Peyer's patch (tissue), 4 donors: Measurements from ENCODE around the gene MAGED1. TPM values are rescaled to one million over a fixed set of nuclear protein-coding genes. Genes with fewer than 3 reads are reported as not detected.

Source experiments
- DNase-seq, 3 donors: peaks; one replicate each; pipeline ENCODE4 v3.0.0-alpha.2; 2017 to 2019
- H3K27ac ChIP-seq, 4 donors: fragments of 200-600 bp; sonication (generic); one replicate each; pipeline ENCODE4 v1.5.1; 2016 to 2019
- H3K27me3 ChIP-seq, 2 donors: fragments of 200-600 bp; sonication (generic); one replicate each; pipeline ENCODE4 v1.5.1; 2019
- H3K36me3 ChIP-seq, 3 donors: fragments of 200-600 bp; sonication (generic); one replicate each; pipeline ENCODE4 v1.5.1; 2016 to 2019
- H3K4me1 ChIP-seq, 4 donors: fragments of 200-600 bp; sonication (generic); one replicate each; pipeline ENCODE4 v1.5.1; 2016 to 2019
- H3K4me3 ChIP-seq, 4 donors: fragments of 200-600 bp; sonication (generic); 1 replicate in 3 of 4; 2 replicates in 1 of 4; pipeline ENCODE4 v1.5.1; 2016 to 2019; ENCODE audit warnings: mild to moderate bottlenecking in 1 of 4
- H3K9me3 ChIP-seq, 4 donors: fragments of 200-600 bp; sonication (generic); one replicate each; pipeline ENCODE4 v1.5.1; 2016 to 2019; ENCODE audit warnings: mild to moderate bottlenecking in 1 of 4
- POLR2A ChIP-seq, 2 donors: fragments of 450-650 bp; IDR thresholded peaks; one replicate each; pipeline ENCODE4 v1.5.1; 2017; ENCODE audit warnings: antibody characterized with exemption in 2 of 2, mild to moderate bottlenecking in 2 of 2, moderate library complexity in 2 of 2
- total RNA-seq, 4 donors: library from RNA; depleted of rRNA; stranded (reverse); fragments of >200 nt; gene quantifications; one replicate each; pipeline ENCODE4 v1.1.0, GENCODE V29; 2016
- TF ChIP-seq, protein P1 (sequence below), 6 experiments: fragments of 450-650 bp in 4 of 6; fragments of 200-600 bp in 2 of 6; sonication (generic) in 1 of 6; IDR thresholded peaks; one replicate each; pipeline ENCODE4 v1.5.1; 2017 to 2019; ENCODE audit warnings: antibody characterized with exemption in 6 of 6, mild to moderate bottlenecking in 3 of 6, moderate library complexity in 1 of 6

MAGED1 gene
- total RNA-seq, 4 donors from 2014 or later, result 35.6 to 42.1 (median 36.9) TPM

DNA sequence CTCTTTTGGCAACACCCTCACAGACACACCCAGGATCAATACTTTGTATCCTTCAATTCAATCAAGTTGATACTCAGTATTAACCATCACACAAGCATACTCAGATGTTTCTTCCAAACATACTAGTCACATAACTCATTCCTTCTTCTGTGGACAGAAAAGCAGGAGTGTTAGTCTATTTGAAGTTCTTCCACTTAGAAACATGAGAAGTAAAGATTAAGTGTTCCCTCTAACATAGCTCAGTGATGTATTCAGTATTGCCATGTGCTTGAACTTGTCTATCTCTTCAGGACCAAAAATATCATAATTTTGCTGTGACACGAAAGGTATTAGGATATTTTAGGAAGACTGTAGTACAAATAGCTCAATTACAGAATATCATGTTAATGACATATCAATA lies 25.8 kb upstream of the MAGED1 start:
- DNase-seq, result no peak
- Histone ChIP-seq H3K4me1 (no peaks in the 10 kb centered on the region), H3K9me3 (no peaks in the 10 kb centered on the region), H3K36me3 (no peaks in the 10 kb centered on the region), H3K27me3 (no peaks in the 10 kb centered on the region), H3K27ac (no peak overlapping the region), H3K4me3 (no peak overlapping the region)
- TF ChIP-seq POLR2A (IDR thresholded peaks at IDR 0.05), result no peak
- TF ChIP-seq, protein P1, sequence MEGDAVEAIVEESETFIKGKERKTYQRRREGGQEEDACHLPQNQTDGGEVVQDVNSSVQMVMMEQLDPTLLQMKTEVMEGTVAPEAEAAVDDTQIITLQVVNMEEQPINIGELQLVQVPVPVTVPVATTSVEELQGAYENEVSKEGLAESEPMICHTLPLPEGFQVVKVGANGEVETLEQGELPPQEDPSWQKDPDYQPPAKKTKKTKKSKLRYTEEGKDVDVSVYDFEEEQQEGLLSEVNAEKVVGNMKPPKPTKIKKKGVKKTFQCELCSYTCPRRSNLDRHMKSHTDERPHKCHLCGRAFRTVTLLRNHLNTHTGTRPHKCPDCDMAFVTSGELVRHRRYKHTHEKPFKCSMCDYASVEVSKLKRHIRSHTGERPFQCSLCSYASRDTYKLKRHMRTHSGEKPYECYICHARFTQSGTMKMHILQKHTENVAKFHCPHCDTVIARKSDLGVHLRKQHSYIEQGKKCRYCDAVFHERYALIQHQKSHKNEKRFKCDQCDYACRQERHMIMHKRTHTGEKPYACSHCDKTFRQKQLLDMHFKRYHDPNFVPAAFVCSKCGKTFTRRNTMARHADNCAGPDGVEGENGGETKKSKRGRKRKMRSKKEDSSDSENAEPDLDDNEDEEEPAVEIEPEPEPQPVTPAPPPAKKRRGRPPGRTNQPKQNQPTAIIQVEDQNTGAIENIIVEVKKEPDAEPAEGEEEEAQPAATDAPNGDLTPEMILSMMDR (IDR thresholded peaks at IDR 0.05), result no peak

- H3K4me3 ChIP-seq, result no peak overlapping the region
- H3K36me3 ChIP-seq, result no peaks in the 10 kb centered on the region
- H3K27me3 ChIP-seq, result no peaks in the 10 kb centered on the region
- no peaks in the 10 kb centered on the region for H3K9me3 ChIP-seq
- DNase-seq, result no peak
- no peak overlapping the region for H3K27ac ChIP-seq
- TF ChIP-seq, protein P1 (IDR thresholded peaks at IDR 0.05), result no peak
- TF ChIP-seq POLR2A (IDR thresholded peaks at IDR 0.05), result no peak
- no peaks in the 10 kb centered on the region for H3K4me1 ChIP-seq
Measured at GRCh38 chrX:51870354-51870753, 23.1 kb upstream of the MAGED1 start.

- Histone ChIP-seq H3K27ac (no peak overlapping the region), H3K27me3 (no peaks in the 10 kb centered on the region), H3K36me3 (no peaks in the 10 kb centered on the region), H3K9me3 (no peaks in the 10 kb centered on the region), H3K4me1 (no peaks in the 10 kb centered on the region), H3K4me3 (no peak overlapping the region)
- DNase-seq, result no peak
- TF ChIP-seq, protein P1 (IDR thresholded peaks at IDR 0.05), result no peak
- TF ChIP-seq POLR2A (IDR thresholded peaks at IDR 0.05), result no peak
Measured at GRCh38 chrX:51874123-51874522, 19.3 kb upstream of the MAGED1 start.

DNA sequence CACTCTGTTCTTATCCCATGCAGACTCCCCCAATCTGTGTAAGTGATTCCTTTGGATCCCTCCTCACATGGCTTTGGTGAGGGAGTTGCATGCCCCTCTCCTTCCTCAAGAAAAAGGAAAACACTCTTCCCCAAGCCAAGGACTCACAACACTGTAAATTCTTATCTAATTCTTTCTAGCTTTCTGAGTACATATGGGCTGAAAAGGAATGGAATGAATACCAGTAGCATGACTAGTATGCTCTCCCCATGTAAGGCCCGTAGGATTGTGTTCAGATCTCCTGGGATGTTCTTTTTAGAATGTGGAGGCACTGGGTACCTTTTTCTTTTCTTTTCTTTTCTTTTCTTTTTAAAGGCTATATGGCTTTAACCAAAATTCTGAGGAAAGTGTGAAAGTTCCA lies 17.0 kb upstream of the MAGED1 start:
- H3K4me3 ChIP-seq, result no peak overlapping the region
- no peaks in the 10 kb centered on the region for H3K27me3 ChIP-seq
- no peak for DNase-seq
- no peak overlapping the region for H3K27ac ChIP-seq
- H3K36me3 ChIP-seq, result no peaks in the 10 kb centered on the region
- H3K4me1 ChIP-seq, result no peaks in the 10 kb centered on the region
- no peaks in the 10 kb centered on the region for H3K9me3 ChIP-seq
- no peak for TF ChIP-seq POLR2A (IDR thresholded peaks at IDR 0.05)
- TF ChIP-seq, protein P1 (IDR thresholded peaks at IDR 0.05), result no peak

GRCh38 chrX:51878056-51878455 lies 15.4 kb upstream of the MAGED1 start:
- H3K4me1 ChIP-seq, result no peaks in the 10 kb centered on the region
- H3K4me3 ChIP-seq, result no peak overlapping the region
- H3K9me3 ChIP-seq, result no peaks in the 10 kb centered on the region
- H3K36me3 ChIP-seq, result no peaks in the 10 kb centered on the region
- no peak overlapping the region for H3K27ac ChIP-seq
- no peak for DNase-seq
- TF ChIP-seq, protein P1 (IDR thresholded peaks at IDR 0.05), result no peak
- no peak for TF ChIP-seq POLR2A (IDR thresholded peaks at IDR 0.05)
- H3K27me3 ChIP-seq, result no peaks in the 10 kb centered on the region

DNA sequence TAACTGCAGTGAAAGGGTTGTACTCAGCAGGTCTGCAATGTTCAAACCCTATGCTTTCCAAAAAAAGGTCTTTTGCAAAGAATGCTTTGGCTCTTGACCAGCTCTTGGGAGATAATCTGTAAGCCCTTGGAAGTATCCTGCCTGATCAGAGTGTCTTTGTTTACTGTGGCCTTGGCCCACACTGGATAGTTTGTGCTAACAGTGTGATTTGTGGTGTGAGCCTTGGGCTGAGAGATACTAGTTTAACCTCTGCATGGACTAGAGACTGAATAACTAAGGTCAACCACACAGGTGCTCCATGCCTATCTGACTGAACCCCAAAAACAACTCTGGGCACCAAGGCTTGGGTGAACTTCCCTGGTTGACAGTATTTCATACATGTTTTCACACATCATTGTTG lies 3.6 kb upstream of the MAGED1 start:
- Histone ChIP-seq H3K9me3 (no peaks in the 10 kb centered on the region), H3K36me3 (no peaks in the 10 kb centered on the region), H3K4me3 (no peak overlapping the region), H3K27ac (no peak overlapping the region), H3K4me1 (no peaks in the 10 kb centered on the region), H3K27me3 (no peaks in the 10 kb centered on the region)
- DNase-seq, result no peak
- TF ChIP-seq, protein P1 (IDR thresholded peaks at IDR 0.05), result no peak
- no peak for TF ChIP-seq POLR2A (IDR thresholded peaks at IDR 0.05)
